ENCODE data around the gene GRB7. TPM values are rescaled to one million over a fixed set of nuclear protein-coding genes. Genes with fewer than 3 reads are reported as not detected.

GRB7 gene
- total and polyA plus RNA-seq, 2 experiments from 2014 or later = 12.8 to 28.9 TPM

- TF ChIP-seq ZNF462 (CRISPR knock-in tag; IDR thresholded peaks at IDR 0.05) (no peak), ZNF331 (CRISPR knock-in tag; IDR thresholded peaks at IDR 0.05; ENCODE audit: low read depth) (no peak), JUNB (IDR thresholded peaks at IDR 0.05; ENCODE audit: unreplicated experiment) (no peak), EZH2 (IDR thresholded peaks at IDR 0.05; ENCODE audit: low read depth, unreplicated experiment) (no peak)
Measured at GRCh38 chr17:39751016-39751543, 13.3 kb downstream of the GRB7 start (continued).

- Mint-ChIP-seq H3K9me3 (no peaks in the 10 kb centered on the region; the same call in 2 of the 3 replicates), H3K4me3 (no peak overlapping the region; the same call in 2 of the 3 replicates), H3K4me1 (peaks cover 42% of the 10 kb centered on the region), H3K27me3 (ENCODE audit: insufficient read depth, low read depth, poor library complexity) (peaks cover 24% of the 10 kb centered on the region), H3K36me3 (ENCODE audit: low read depth) (peaks cover 6% of the 10 kb centered on the region; the same call in 1 of the 3 replicates), H3K27ac (no peak overlapping the region)
- Histone ChIP-seq H4K20me1 (replicated peaks; ENCODE audit: insufficient read depth) (no peaks in the 10 kb centered on the region), H2AFZ (no peak overlapping the region), H3K4me2 (peak overlapping the region; percentile 49; the same call in 1 of the 2 replicates), H3F3A (replicated peaks; ENCODE audit: low read depth) (peaks cover 14% of the 10 kb centered on the region), H3K4me1 (ENCODE audit: insufficient read depth) (peaks cover 20% of the 10 kb centered on the region; the same call in 1 of the 2 replicates), H3K4me3 (no peak overlapping the region), H3K27me3 (ENCODE audit: insufficient read depth) (peaks cover 18% of the 10 kb centered on the region), H3K79me2 (replicated peaks; ENCODE audit: insufficient read depth) (no peaks in the 10 kb centered on the region), H3K27ac (ENCODE audit: low read depth) (no peak overlapping the region), H3K9me2 (ENCODE audit: insufficient read depth) (no peaks in the 10 kb centered on the region), H3K36me3 (ENCODE audit: insufficient read depth) (no peaks in the 10 kb centered on the region)
- no peak for DNase-seq (ENCODE audit: low spot score)
- ATAC-seq = no peak
- TF ChIP-seq JUNB (IDR thresholded peaks at IDR 0.05; ENCODE audit: unreplicated experiment) = no peak
- TF ChIP-seq NANOG (IDR thresholded peaks at IDR 0.05; ENCODE audit: borderline replicate concordance) = no peak
- no peak for TF ChIP-seq EZH2phosphoT487 (IDR thresholded peaks at IDR 0.05; ENCODE audit: unreplicated experiment)
- no peak for TF ChIP-seq CTCF (conservative IDR thresholded peaks at IDR 0.05; ENCODE audit: low read depth in 2 of 2)
- TF ChIP-seq POLR2AphosphoS5 (IDR thresholded peaks at IDR 0.05; ENCODE audit: low read depth) = no peak
Measured at GRCh38 chr17:39751637-39752036, 13.9 kb downstream of the GRB7 start.

All from GM23338 (cell line).